ENCODE data around the gene STK32C.

DNA sequence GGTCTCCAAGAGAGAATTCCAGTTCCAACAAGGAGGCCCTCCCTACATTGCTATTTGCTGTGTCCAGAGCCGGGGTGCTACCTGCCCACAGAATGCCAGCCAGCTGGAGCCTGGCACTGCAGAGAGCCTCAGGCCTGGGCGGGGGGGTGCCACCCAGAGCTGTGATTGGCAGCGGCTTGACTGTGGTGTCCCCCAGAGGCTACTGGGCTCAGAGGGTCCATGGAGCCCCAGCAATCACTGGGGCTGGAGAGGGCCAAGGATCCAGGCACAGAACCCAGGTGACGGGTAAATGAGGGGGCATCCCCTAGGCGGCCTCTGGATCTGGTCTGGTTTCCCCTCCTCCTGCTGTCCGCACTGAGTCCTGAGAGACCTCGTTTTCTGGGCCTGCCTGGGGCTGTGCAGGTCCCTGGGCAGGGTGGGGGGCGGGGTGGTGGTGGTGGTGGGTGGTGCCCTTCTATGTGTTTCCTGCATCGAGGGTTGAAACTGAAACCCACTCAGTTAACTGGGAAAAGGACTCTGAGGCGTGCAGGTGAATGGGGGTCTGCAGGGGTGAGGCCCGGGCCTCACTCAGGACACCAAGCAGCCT, 108.4 kb downstream of the STK32C start:
- no peak for TF ChIP-seq POLR2AphosphoS5 (IDR thresholded peaks at IDR 0.05; ENCODE audit: borderline replicate concordance, low read depth, low read length)
- no peak for TF ChIP-seq EZH2 (IDR thresholded peaks at IDR 0.05)
- no peak for TF ChIP-seq FOXP2 (optimal IDR thresholded peaks at IDR 0.05; ENCODE audit: control extremely low read depth, extremely low read length, insufficient read depth)

All from SK-N-MC (cell line).